Ovary (tissue), 9 donors: ENCODE results near the gene JAM2. TPM values are rescaled to one million over a fixed set of nuclear protein-coding genes. Genes with fewer than 3 reads are reported as not detected.

Source experiments
- polyA plus RNA-seq, 2 donors: library from polyadenylated mRNA; stranded (reverse); fragments of 200-250 nt in 1 of 2; fragments of 350-450 nt in 1 of 2; fragmentation: Illumina TruSeq in 1 of 2; extraction: RNeasy Lipid Tissue Mini Kit (QIAGEN cat#74804) in 1 of 2; gene quantifications; one replicate each; pipeline ENCODE4 v1.2.3, GENCODE V29; 2013 to 2014
- total RNA-seq, 7 donors: library from RNA; depleted of rRNA in 2 of 7; stranded (reverse); fragments of >200 nt in 2 of 7; fragmentation: NEBNext Ultra II Directional in 3 of 7; extraction: Animal tissue kit (Norgen Biotek cat#: 25700) in 3 of 7; gene quantifications; one replicate each; pipeline versions ENCODE4 v1.1.0 to v1.2.4, GENCODE V29; 2016 to 2023
- donor health status: DM: no; HTN: no; CAD: no; lungs with moderate emphysema.
- donor health status: DM: no; HTN: no; CAD: no.
- donor health status: Bipolar disorder and iron deficiency.
- donor health status: DM: yes; HTN: yes; CAD: no.
- donor health status: DM: no; HTN: no; CAD: no.
- donor health status: DM: yes; HTN: yes; CAD: no.

Gene JAM2
- total and polyA plus RNA-seq, 9 donors, result 11.7 to 65.4 (median 23.7) TPM

Other genes with a start within 250 kb of the JAM2 start
- gene MRPL39, start 31.8 kb upstream of the JAM2 start, total RNA-seq, result 10 to 100 TPM; 15.3 to 22.7 (median 19.0) TPM
- 10 to 100 TPM; 18.4 to 26.3 TPM for gene MRPL39, start 31.8 kb upstream of the JAM2 start, polyA plus RNA-seq
- gene ATP5PF, start 95.6 kb downstream of the JAM2 start, total RNA-seq, result 100 to 1,000 TPM in 1 of 7 donors, 10 to 100 TPM in 6; 68.8 to 109 (median 76.1) TPM
- 100 to 1,000 TPM; 182 to 330 TPM for gene ATP5PF, start 95.6 kb downstream of the JAM2 start, polyA plus RNA-seq
- 10 to 100 TPM; 24.1 to 32.5 (median 25.8) TPM for gene GABPA, start 95.7 kb downstream of the JAM2 start, total RNA-seq
- 10 to 100 TPM; 14.8 to 22.5 TPM for gene GABPA, start 95.7 kb downstream of the JAM2 start, polyA plus RNA-seq